ENCODE results near the gene STUM.

DNA sequence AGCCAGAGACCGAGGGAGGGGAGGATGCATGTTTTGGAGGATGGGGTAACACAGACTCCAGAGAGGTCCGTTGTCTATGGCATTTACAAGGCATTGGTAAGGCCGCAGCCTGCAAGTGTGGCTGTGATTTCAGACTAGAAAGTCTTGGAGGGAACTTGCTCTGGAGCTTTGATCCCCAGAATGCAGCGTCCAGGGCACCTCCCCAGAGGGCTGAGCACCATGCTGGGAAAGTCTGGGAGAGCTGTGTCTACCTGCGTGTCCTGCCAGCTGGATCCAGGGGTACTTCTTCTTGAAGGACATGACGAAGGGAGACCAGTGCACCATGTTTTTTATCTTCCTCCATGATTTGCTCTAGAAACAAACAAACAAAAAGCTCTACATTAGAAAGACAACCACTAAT is 99.9 kb downstream of the STUM start:
- no peak for TF ChIP-seq POLR2A (IDR thresholded peaks at IDR 0.05; ENCODE audit: low read length)
- no peak for TF ChIP-seq GATA1 (IDR thresholded peaks at IDR 0.05; ENCODE audit: low read depth, low read length)

Data from erythroblast (primary cell).